ENCODE results near the gene MOGAT2. TPM values are rescaled to one million over a fixed set of nuclear protein-coding genes. Genes with fewer than 3 reads are reported as not detected.
"Not testable (repeated sequence)": the region's sequence is repeated elsewhere in the genome, so short reads cannot be mapped to it uniquely, and the experiment has no call there.

MOGAT2 gene
- not detected in 2 replicates for total RNA-seq

- intact Hi-C loops (cut with micrococcal nuclease) = no loop called here
Measured at GRCh38 chr11:75717608-75718418, at the start of gene MOGAT2. MOGAT2 (plus strand) TSS chr11:75717838; CDS start chr11:75717889, 51 bp downstream.

GRCh38 chr11:75668451-75669297 is 49.0 kb upstream of the MOGAT2 start, which contains the start of gene MAP6:
MAP6 (minus strand) TSS chr11:75669038; CDS start chr11:75668369, 669 bp downstream.
- intact Hi-C loops (cut with micrococcal nuclease) = no loop called here

GRCh38 chr11:75673977-75674582 is 43.6 kb upstream of the MOGAT2 start:
- intact Hi-C loops (cut with micrococcal nuclease) = no loop called here

- intact Hi-C loops (cut with micrococcal nuclease) = no loop called here
Measured at GRCh38 chr11:75677275-75677674, 40.4 kb upstream of the MOGAT2 start.

GRCh38 chr11:75677909-75678308 is 39.7 kb upstream of the MOGAT2 start:
- intact Hi-C loops (cut with micrococcal nuclease) = no loop called here

GRCh38 chr11:75678620-75679259 is 38.9 kb upstream of the MOGAT2 start:
- intact Hi-C loops (cut with micrococcal nuclease) = no loop called here

GRCh38 chr11:75679566-75679965 is 38.1 kb upstream of the MOGAT2 start:
- intact Hi-C loops (cut with micrococcal nuclease) = no loop called here

GRCh38 chr11:75683856-75684255 is 33.8 kb upstream of the MOGAT2 start:
- intact Hi-C loops (cut with micrococcal nuclease) = not testable (repeated sequence)

- intact Hi-C loops (cut with micrococcal nuclease) = no loop called here
Measured at GRCh38 chr11:75689863-75690609, 27.6 kb upstream of the MOGAT2 start.

GRCh38 chr11:75691804-75692203 is 25.8 kb upstream of the MOGAT2 start:
- intact Hi-C loops (cut with micrococcal nuclease) = no loop called here

- intact Hi-C loops (cut with micrococcal nuclease) = no loop called here
Measured at GRCh38 chr11:75697906-75698581, 19.6 kb upstream of the MOGAT2 start.

GRCh38 chr11:75700940-75701339 is 16.7 kb upstream of the MOGAT2 start:
- intact Hi-C loops (cut with micrococcal nuclease) = loop anchor here (10.0 kb wide), 1 partner anchor 614 kb away; no protein-coding TSS in a partner anchor

- intact Hi-C loops (cut with micrococcal nuclease) = loop anchor here (10.0 kb wide), 1 partner anchor 611 kb away; no protein-coding TSS in a partner anchor
Measured at GRCh38 chr11:75703695-75704237, 13.9 kb upstream of the MOGAT2 start.

- intact Hi-C loops (cut with micrococcal nuclease) = loop anchor here (5.0 to 10.0 kb wide), 2 partner anchors 162 to 609 kb away; no protein-coding TSS in a partner anchor
Measured at GRCh38 chr11:75705541-75705940, 12.1 kb upstream of the MOGAT2 start.

GRCh38 chr11:75706260-75706729 is 11.3 kb upstream of the MOGAT2 start:
- intact Hi-C loops (cut with micrococcal nuclease) = loop anchor here (5.0 to 10.0 kb wide), 2 partner anchors 161 to 609 kb away; no protein-coding TSS in a partner anchor

GRCh38 chr11:75714211-75714610 is 3.4 kb upstream of the MOGAT2 start:
- intact Hi-C loops (cut with micrococcal nuclease) = no loop called here

- intact Hi-C loops (cut with micrococcal nuclease) = no loop called here
Measured at GRCh38 chr11:75715688-75716087, 1.9 kb upstream of the MOGAT2 start.

- intact Hi-C loops (cut with micrococcal nuclease) = no loop called here
Measured at GRCh38 chr11:75716659-75717058, 979 bp upstream of the MOGAT2 start.
